ENCODE data around the gene CXorf49.
"Not testable (repeated sequence)": the region's sequence is repeated elsewhere in the genome, so short reads cannot be mapped to it uniquely, and the experiment has no call there.

The CXorf49 gene

GRCh38 chrX:71671938-71672337, 46.1 kb downstream of the CXorf49 start:
- DNase-seq (ENCODE audit: low read depth, low spot score): no peak

- DNase-seq (ENCODE audit: low read depth, low spot score): no peak
These were observed 46.9 kb downstream of the CXorf49 start for GRCh38 chrX:71671043-71671780.

- not testable (repeated sequence) for DNase-seq (ENCODE audit: low read depth, low spot score)
These were observed 48.1 kb downstream of the CXorf49 start for GRCh38 chrX:71669947-71670346.

- DNase-seq (ENCODE audit: low read depth, low spot score): no peak
These were observed 48.6 kb downstream of the CXorf49 start for GRCh38 chrX:71669492-71669891.

- DNase-seq (ENCODE audit: low read depth, low spot score): no peak
These were observed 49.9 kb downstream of the CXorf49 start for GRCh38 chrX:71668248-71668595.

- no peak for DNase-seq (ENCODE audit: low read depth, low spot score)
These were observed 50.5 kb downstream of the CXorf49 start, which contains the start of gene LOC101059915 for GRCh38 chrX:71667328-71668247. Gene LOC101059915 (plus strand): TSS chrX:71667546.

GRCh38 chrX:71666240-71667223, 51.6 kb downstream of the CXorf49 start:
- DNase-seq (ENCODE audit: low read depth, low spot score): no peak

GRCh38 chrX:71665747-71666146, 52.3 kb downstream of the CXorf49 start:
- no peak for DNase-seq (ENCODE audit: low read depth, low spot score)

GRCh38 chrX:71664889-71665491, 53.1 kb downstream of the CXorf49 start:
- DNase-seq (ENCODE audit: low read depth, low spot score): no peak

All from iPS DF 19.7 (cell line).